GM19240 (cell line): ENCODE data around the gene BARHL1.

Experiments used
- DNase-seq: peaks from one replicate; pipeline ENCODE4 v3.0.0; 2011; ENCODE audit warnings: low spot score; ENCODE audit not compliant: insufficient read length

BARHL1 gene

DNA sequence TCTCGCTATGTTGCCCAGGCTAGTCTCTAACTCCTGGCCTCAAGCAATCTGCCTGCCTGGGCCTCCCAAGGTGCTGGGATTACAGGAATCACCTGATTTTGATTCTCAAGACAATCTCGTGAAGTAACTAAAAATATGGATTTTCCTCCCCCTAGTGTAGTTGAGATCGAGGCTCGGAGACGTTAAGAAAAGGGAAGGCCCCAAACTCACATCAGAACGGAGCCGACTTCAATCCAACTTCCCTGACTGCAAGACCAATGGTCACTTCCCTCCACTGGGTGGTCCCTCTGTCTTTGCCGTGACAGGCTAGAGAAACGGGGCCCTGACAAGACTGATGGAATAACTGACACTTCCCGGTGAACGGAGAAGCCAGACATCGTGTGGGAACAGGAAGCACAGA lies 28.3 kb downstream of the BARHL1 start:
- no peak for DNase-seq

GRCh38 chr9:132614324-132614723 lies 31.9 kb downstream of the BARHL1 start:
- DNase-seq, result no peak

GRCh38 chr9:132615774-132616173 lies 33.4 kb downstream of the BARHL1 start:
- DNase-seq, result no peak

DNA sequence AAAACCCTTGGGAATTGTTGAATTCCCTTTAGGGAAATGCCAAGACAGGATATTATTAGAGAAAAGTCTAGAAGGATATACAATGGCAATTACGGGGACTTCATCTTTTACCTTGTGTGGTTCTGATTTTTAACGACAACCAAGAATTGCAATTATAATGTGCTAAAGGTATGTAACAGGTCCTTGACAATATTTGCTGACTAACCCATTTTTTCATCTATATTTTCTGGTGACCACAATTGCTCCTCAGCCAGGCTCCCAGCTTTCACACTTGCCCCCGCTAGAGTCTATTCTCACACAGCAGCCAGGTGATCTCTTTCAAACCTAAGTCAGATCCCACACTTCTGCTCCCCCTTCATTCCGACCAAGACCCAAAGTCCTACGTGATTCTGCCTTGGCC lies 34.3 kb downstream of the BARHL1 start:
- no peak for DNase-seq

GRCh38 chr9:132622159-132622558 lies 39.8 kb downstream of the BARHL1 start:
- no peak for DNase-seq

GRCh38 chr9:132626285-132626684 lies 43.9 kb downstream of the BARHL1 start:
- no peak for DNase-seq

DNA sequence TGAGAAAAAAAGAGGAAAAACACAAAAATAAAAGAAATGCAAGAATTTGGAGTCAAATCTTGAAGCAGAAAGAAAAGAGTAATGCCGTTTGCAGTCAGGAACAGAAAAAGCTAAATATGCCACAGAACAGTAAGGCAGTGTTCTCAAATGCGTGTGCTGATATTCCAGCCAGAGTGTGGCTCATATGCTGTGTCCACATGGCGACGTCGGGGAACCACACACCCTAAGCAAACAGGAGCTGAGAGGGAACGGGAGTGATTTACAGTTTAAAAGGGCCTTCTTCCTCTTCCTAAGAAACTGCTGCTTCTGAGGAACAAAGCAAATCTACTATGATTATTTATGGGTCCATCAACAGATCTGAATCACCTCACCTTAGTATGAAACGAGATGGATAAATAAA lies 44.7 kb downstream of the BARHL1 start:
- no peak for DNase-seq

DNA sequence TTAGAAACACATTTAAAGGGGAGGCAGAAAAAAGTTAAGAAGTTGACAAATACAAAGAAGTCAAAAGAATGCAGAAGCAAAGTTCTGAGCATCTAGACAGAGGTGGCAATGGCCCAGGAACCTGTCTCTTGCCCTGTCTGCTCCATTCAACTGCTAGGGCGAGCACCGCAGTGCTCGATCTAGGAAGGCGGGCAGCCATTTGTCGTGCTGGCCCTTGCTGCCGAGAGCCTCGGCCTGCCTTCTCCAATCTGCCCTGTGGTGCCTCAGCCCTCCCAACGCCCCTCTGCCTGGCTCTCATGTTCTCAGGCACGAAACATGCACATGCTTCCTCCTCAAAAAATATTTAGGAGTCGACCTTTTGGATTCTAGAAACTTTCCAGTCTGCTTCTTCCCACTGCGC lies 45.2 kb downstream of the BARHL1 start:
- DNase-seq, result no peak

DNA sequence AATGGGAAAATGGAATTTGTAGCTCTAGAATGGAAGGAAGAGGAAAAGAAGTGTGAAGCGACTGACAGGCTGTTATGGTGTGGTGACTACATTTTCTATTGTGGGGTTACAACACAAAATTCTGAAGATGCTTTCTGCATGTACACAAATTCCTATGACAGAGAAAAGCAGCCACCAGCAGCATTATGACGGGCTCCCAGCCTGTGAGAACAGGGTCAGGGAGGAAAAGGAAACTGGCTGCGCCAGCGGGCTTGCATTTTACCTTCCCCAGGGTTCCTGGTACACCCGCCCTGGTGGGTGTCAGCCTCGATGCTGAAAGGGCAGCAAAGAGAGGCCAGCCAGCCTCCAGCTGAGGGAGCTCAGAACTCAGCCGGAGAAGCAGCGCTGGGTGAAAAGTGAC lies 46.3 kb downstream of the BARHL1 start:
- no peak for DNase-seq

DNA sequence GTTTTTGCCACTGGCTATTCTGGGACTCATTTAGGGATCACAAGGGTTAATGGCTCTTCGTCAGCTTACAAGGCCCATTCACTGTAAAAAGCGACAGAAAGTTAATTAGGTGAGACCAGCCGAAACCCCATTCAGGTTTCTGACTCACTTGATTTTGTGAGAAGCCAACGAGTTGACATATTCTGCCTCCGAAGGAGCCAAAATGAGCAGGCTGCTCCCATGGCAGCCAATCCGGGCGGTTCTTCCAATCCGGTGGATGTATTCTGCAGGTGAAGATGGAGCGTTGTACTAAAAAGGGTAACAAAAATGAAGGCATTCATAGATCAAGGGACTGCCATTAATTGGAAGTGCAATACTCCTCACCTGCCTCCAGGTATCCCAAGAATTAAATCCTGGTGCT lies 47.7 kb downstream of the BARHL1 start:
- DNase-seq, result no peak

DNA sequence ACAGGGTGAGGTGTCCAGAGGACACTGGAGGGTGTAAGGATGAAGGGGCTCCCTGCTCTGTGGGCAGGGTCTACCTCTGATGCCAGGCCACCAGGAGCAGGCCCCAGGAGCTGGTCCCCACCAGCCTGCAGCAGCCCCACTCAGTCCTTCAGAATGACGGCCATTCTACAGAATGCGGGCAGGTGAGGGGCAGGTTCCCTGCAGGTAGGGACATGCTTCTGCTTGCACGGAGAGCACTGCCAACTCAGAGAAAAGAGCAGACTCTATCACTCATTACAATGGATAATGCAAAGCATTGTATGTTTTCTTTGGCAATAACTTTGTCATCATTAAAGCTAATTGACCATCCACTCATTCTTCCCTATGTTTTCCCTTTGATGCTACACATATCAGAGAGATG lies 48.4 kb downstream of the BARHL1 start:
- DNase-seq, result no peak

GRCh38 chr9:132631280-132631679 lies 48.9 kb downstream of the BARHL1 start:
- DNase-seq, result no peak

DNA sequence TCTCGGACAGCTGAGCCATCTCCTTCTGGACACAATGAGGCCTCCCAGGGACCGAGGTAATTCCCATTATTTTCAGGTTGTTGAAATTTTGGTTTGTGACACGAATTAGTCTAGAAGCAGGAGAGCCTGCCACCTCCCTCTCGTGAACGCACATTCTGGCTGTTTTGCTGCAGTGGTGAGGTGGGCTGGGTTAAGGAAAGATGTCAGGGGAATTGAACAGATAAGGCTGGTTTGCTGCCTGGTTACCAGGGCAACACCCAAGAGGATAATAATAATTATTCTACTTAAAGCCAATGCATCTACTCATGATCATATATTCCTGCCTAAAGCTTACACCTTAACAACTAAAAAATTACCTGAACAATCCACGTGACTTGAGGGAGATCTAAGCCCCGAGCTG lies 49.3 kb downstream of the BARHL1 start:
- DNase-seq, result no peak

GRCh38 chr9:132632413-132633129 lies 50.2 kb downstream of the BARHL1 start:
- DNase-seq, result no peak

DNA sequence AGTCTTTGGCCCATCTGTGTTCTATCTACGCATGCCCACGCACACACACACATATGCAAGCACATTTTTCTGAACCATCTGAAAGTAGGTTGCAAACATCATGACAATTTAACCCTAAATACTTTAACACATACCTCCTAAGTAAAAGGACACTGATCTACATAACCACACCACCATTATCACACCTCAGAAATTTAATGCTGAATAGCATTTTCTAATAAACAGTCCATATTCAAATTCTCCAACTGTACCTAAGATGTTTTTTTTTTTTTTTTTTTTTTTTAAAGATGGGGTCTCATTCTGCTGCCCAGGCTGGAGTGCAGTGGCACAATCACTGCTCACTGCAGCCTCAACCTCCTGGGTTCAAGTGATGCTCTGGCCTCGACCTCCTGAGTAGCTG lies 51.9 kb downstream of the BARHL1 start:
- DNase-seq, result no peak

- no peak for DNase-seq
Measured at GRCh38 chr9:132637351-132637750, 54.9 kb downstream of the BARHL1 start.

DNA sequence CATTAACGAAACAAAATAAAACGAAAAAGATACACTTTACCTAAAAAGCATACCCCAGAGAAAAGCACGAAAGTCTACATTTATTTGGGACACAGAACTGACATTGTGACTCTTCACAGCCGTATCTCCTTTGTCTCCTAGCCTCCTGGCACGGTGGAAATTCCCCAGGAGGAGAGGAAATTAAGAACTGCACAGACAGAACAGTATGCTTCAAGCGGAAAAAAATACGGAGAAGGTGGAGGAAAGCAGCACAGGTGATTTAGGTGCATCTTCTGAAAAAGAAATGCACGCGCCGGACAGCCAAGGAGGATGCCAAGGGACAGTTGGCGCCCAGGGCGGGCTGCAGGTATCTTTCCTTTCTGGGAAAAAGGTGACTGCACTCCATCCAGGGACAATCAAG lies 55.4 kb downstream of the BARHL1 start:
- DNase-seq, result no peak

GRCh38 chr9:132638240-132638639 lies 55.8 kb downstream of the BARHL1 start:
- no peak for DNase-seq

- DNase-seq, result no peak
Measured at GRCh38 chr9:132639322-132639721, 56.9 kb downstream of the BARHL1 start.
